Right atrium auricular region (tissue), 2 donors: Measurements from ENCODE around the gene GPRC5D. TPM values are rescaled to one million over a fixed set of nuclear protein-coding genes. Genes with fewer than 3 reads are reported as not detected.
A peak's percentile ranks its signal among the peaks of the same experiment; 100 is the strongest.

Experiments used
- DNase-seq: peaks from one replicate; pipeline ENCODE4 v3.0.0-alpha.2; 2019; ENCODE audit warnings: low spot score
- H3K27ac ChIP-seq, 2 donors: fragments of 200-600 bp; sonication (generic); 1 replicate in 1 of 2; 2 replicates in 1 of 2; pipeline ENCODE4 v1.5.1; 2016 to 2019
- H3K27me3 ChIP-seq, 2 donors: fragments of 200-600 bp; sonication (generic); one replicate each; pipeline versions ENCODE4 v1.5.1 to v1.6.0; 2017 to 2019
- H3K36me3 ChIP-seq: fragments of 200-600 bp; sonication (generic); one replicate; pipeline ENCODE4 v1.5.1; 2016
- H3K4me1 ChIP-seq, 2 donors: fragments of 200-600 bp; sonication (generic); one replicate each; pipeline versions ENCODE4 v1.5.1 to v1.6.0; 2017 to 2019
- H3K4me3 ChIP-seq, 2 donors: fragments of 200-600 bp; sonication (generic); 1 replicate in 1 of 2; 2 replicates in 1 of 2; pipeline ENCODE4 v1.5.1; 2017 to 2019; ENCODE audit warnings: mild to moderate bottlenecking in 1 of 2, moderate library complexity in 1 of 2
- H3K9me3 ChIP-seq, 2 donors: fragments of 200-600 bp; sonication (generic); one replicate each; pipeline ENCODE4 v1.5.1; 2019
- total RNA-seq, 2 donors: library from RNA; depleted of rRNA; stranded (reverse); fragments of >200 nt; gene quantifications; one replicate each; pipeline ENCODE4 v1.1.0, GENCODE V29; 2016
- TF ChIP-seq, protein P1 (sequence below), 2 donors: fragments of 200-600 bp; sonication (generic); IDR thresholded peaks; one replicate each; pipeline ENCODE4 v1.5.1; 2019; ENCODE audit warnings: antibody characterized with exemption in 2 of 2

GPRC5D gene
- total RNA-seq, 2 donors from 2014 or later = not detected

DNA sequence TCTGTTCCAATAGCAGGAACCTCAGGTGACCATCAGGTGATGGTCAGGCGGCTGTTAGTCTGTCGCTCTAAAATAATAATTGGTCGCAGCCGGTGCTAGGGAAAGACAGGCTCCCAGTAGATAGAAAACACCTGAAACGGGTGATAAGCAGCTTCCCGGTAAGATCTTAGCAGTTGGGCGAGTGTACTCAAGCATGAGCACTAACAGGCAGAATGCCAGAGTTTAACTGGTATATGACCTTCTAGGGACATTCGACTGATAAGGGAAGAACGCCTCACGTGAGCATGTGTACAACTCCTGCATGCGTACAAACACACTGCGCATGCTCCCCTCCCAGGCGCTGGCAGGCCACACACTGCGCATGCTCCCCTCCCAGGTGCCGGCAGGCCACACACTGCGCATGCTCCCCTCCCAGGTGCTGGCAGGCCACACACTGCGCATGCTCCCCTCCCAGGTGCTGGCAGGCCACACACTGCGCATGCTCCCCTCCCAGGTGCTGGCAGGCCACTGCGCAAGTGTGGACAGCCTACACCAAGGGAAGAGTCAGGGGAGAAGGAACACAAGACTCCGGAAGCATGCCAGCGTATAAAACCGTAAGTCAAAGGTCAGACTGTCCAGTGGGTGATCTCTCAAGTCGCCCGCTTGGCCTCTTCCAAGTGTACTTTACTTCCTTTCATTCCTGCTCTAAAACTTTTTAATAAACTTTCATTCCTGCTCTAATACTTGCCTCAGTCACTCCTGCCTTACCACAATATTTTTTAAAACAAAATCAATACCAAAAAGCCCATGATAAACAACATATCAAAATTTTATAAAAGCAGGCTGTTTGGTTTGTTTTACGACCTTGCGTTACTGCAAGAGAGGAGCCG, 24.5 kb downstream of the GPRC5D start:
- Histone ChIP-seq H3K36me3 (no peaks in the 10 kb centered on the region), H3K27me3 (no peaks in the 10 kb centered on the region), H3K27ac (peak overlapping the region in 1 of 2 donors; percentile 38), H3K9me3 (no peaks in the 10 kb centered on the region), H3K4me1 (no peaks in the 10 kb centered on the region), H3K4me3 (peak overlapping the region; percentile 33 to 34)
- peak; percentile 69 for DNase-seq
- TF ChIP-seq, protein P1, sequence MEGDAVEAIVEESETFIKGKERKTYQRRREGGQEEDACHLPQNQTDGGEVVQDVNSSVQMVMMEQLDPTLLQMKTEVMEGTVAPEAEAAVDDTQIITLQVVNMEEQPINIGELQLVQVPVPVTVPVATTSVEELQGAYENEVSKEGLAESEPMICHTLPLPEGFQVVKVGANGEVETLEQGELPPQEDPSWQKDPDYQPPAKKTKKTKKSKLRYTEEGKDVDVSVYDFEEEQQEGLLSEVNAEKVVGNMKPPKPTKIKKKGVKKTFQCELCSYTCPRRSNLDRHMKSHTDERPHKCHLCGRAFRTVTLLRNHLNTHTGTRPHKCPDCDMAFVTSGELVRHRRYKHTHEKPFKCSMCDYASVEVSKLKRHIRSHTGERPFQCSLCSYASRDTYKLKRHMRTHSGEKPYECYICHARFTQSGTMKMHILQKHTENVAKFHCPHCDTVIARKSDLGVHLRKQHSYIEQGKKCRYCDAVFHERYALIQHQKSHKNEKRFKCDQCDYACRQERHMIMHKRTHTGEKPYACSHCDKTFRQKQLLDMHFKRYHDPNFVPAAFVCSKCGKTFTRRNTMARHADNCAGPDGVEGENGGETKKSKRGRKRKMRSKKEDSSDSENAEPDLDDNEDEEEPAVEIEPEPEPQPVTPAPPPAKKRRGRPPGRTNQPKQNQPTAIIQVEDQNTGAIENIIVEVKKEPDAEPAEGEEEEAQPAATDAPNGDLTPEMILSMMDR (IDR thresholded peaks at IDR 0.05) = no peak

DNA sequence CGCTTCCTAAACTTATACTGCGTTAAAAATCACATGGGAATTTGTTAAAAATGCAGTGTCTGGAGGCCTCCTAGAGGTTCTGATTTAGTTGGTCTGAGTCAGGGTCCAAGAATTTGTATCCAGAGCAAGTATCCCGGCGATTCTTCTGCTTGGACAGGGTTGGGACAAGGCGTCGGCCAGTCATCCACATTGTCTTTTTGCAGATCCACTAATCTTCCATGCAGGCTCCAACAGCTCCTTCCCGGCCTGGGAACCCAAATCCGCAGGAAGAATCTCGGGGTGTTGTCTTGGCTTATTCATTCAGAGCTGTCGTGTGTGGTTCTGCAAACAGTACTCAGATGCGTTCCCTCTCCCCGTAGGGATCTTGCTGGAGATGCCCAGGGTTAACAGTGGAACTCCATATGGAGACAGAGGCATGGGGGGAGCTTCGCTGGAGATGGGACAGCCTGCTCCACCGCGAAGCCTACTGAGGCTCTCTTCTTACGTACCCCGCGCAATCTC, 25.3 kb downstream of the GPRC5D start:
- Histone ChIP-seq H3K27me3 (no peaks in the 10 kb centered on the region), H3K9me3 (no peaks in the 10 kb centered on the region), H3K4me3 (no peak overlapping the region), H3K36me3 (no peaks in the 10 kb centered on the region), H3K27ac (no peak overlapping the region), H3K4me1 (no peaks in the 10 kb centered on the region)
- TF ChIP-seq, protein P1 (IDR thresholded peaks at IDR 0.05) = no peak
- peak; percentile 50 for DNase-seq

- H3K4me3 ChIP-seq = no peak overlapping the region
- TF ChIP-seq, protein P1 (IDR thresholded peaks at IDR 0.05) = no peak
- H3K9me3 ChIP-seq = no peaks in the 10 kb centered on the region
- no peaks in the 10 kb centered on the region for H3K36me3 ChIP-seq
- H3K27me3 ChIP-seq = no peaks in the 10 kb centered on the region
- H3K4me1 ChIP-seq = no peaks in the 10 kb centered on the region
- no peak overlapping the region for H3K27ac ChIP-seq
- no peak for DNase-seq
These were observed 26.6 kb downstream of the GPRC5D start for GRCh38 chr12:12925388-12925787.

DNA sequence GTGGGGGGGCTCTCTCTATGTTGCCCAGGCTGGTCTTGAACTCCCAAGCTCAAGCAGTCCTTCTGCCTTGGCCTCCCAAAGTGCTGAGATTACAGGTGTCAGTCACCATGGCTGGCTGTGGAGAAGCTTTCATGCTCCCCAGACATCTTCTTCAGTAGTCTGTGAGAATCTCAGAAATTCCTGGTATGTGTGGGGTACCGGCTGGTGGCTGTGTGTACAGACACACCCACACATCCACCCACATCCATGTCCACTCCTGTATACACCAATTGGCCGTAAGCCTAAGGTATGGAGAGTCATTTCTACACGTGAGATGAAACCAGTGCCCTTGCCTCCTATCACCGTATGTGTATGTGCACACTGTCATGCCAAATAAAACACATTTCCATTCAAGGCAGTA, 27.8 kb downstream of the GPRC5D start:
- peak; percentile 40 for DNase-seq
- Histone ChIP-seq H3K27me3 (no peaks in the 10 kb centered on the region), H3K4me3 (no peak overlapping the region), H3K27ac (no peak overlapping the region), H3K9me3 (no peaks in the 10 kb centered on the region), H3K36me3 (no peaks in the 10 kb centered on the region), H3K4me1 (no peaks in the 10 kb centered on the region)
- TF ChIP-seq, protein P1 (IDR thresholded peaks at IDR 0.05) = no peak

DNA sequence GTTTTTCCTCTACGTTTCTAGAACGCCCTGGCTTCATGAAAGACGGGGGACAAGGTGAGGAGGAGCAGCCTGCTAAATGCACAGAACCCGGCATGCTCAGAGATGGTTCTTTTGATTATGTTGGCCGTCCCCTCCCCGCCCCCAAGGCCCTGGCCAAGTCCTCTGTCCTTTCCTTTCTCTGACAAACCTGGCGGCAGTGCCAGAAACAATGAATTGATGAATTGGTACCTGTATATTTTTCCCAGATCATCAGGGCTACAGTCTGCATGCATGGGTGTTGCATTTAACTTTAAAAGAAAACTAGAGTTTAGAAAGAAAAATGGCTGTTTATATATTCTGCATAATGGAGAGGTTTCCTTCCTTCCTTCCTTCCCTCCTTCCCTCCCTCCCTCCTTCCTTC, 29.0 kb downstream of the GPRC5D start:
- no peaks in the 10 kb centered on the region for H3K4me1 ChIP-seq
- TF ChIP-seq, protein P1 (IDR thresholded peaks at IDR 0.05) = no peak
- no peaks in the 10 kb centered on the region for H3K27me3 ChIP-seq
- no peak overlapping the region for H3K27ac ChIP-seq
- H3K36me3 ChIP-seq = no peaks in the 10 kb centered on the region
- H3K9me3 ChIP-seq = no peaks in the 10 kb centered on the region
- H3K4me3 ChIP-seq = no peak overlapping the region
- no peak for DNase-seq
